Measurements from ENCODE around the gene FBXO9.

- TF ChIP-seq CTCF (IDR thresholded peaks at IDR 0.05; ENCODE audit: low read length) (no peak), EZH2 (optimal IDR thresholded peaks at IDR 0.05; ENCODE audit: low read depth, low read length) (no peak)
These were observed 9.3 kb upstream of the FBXO9 start for GRCh38 chr6:53055873-53056272.

Measured in MM.1S (cell line).